HepG2 (cell line): ENCODE measurements around the gene EBF3. TPM values are rescaled to one million over a fixed set of nuclear protein-coding genes. Genes with fewer than 3 reads are reported as not detected.

Source experiments
- ATAC-seq: fragments of 200-7000 bp; cut with Tn5 transposase; 3 replicates; pipeline ENCODE4 v1.9.1; 2020; ENCODE audit warnings: mild to moderate bottlenecking, moderate library complexity
- BruUV-seq: library from RNA; stranded (reverse); fragments of 400-500 nt; replicated peaks from 2 replicates; lab custom pipeline; 2021; lab: Mats Ljungman, UMichigan
- CTCF ChIA-PET: fragments of 300-600 bp; formaldehyde crosslinking; extraction: SDS; loops from one replicate; lab custom pipeline; 2021; ENCODE audit warnings: low total read pairs, inconsistent platforms, low intra/inter-chr PET ratio; lab: Yijun Ruan, JAX
- POLR2A ChIA-PET: fragments of 350-600 bp; sonication (Branson Sonifier 250); formaldehyde crosslinking; loops from one replicate; lab custom pipeline; 2020; ENCODE audit warnings: antibody characterized with exemption, inconsistent platforms; lab: Yijun Ruan, JAX
- DNase-seq: peaks from one replicate; pipeline ENCODE4 v3.0.0-alpha.2; 2015; ENCODE audit warnings: low spot score
- FAIRE-seq: peaks from 3 replicates; lab custom pipeline; 2011; peaks lifted over from hg19 to GRCh38; lab: Jason Lieb, UNC
- H2AFZ ChIP-seq: one replicate; pipeline ENCODE4 v1.6.1; 2011; ENCODE audit warnings: low read length, inconsistent platforms
- H3K27ac ChIP-seq: fragments of 300-600 bp; 3 replicates; pipeline ENCODE4 v1.8.0; 2011; ENCODE audit warnings: mixed run types, mild to moderate bottlenecking, mixed read lengths, low read length, inconsistent platforms; ENCODE audit not compliant: insufficient read depth; ENCODE audit errors: extremely low read length
- H3K27me3 ChIP-seq, 2 experiments: fragments of 200-600 bp in 1 of 2; 2 replicates in 1 of 2; 3 replicates in 1 of 2; pipeline versions ENCODE4 v1.6.0 to v1.8.0; 2011; ENCODE audit warnings: low read length in 2 of 2, mild to moderate bottlenecking in 2 of 2, moderate library complexity in 2 of 2, inconsistent platforms in 1 of 2; ENCODE audit not compliant: insufficient read depth in 2 of 2, control insufficient read depth in 1 of 2
- H3K36me3 ChIP-seq, 2 experiments: fragments of 200-600 bp in 1 of 2; replicated peaks in 1 of 2; 2 replicates in 1 of 2; 3 replicates in 1 of 2; pipeline versions ENCODE4 v1.5.1 to v1.8.0; 2011; ENCODE audit warnings: low read length in 2 of 2, inconsistent platforms in 1 of 2; ENCODE audit not compliant: insufficient read depth in 2 of 2, control insufficient read depth in 1 of 2
- H3K4me1 ChIP-seq: 2 replicates; pipeline ENCODE4 v1.5.1; 2012; ENCODE audit warnings: low read length, inconsistent platforms; ENCODE audit not compliant: insufficient read depth
- H3K4me2 ChIP-seq: 2 replicates; pipeline ENCODE4 v1.6.0; 2011; ENCODE audit warnings: low read depth, low read length, inconsistent platforms
- H3K4me3 ChIP-seq, 3 experiments: fragments of 200-600 bp in 1 of 3; sonication (generic), shearing (Covaris generic) in 1 of 3; replicated peaks in 1 of 3; 2 replicates each; pipeline ENCODE4 v1.5.1; 2011 to 2016; ENCODE audit warnings: low read length in 3 of 3, inconsistent platforms in 2 of 3, low read depth in 2 of 3, mild to moderate bottlenecking in 2 of 3, control low read depth in 1 of 3, mixed read lengths in 1 of 3; ENCODE audit not compliant: insufficient read depth in 1 of 3
- H3K79me2 ChIP-seq: one replicate; pipeline ENCODE4 v1.6.1; 2011; ENCODE audit warnings: low read length, inconsistent platforms; ENCODE audit not compliant: insufficient read depth
- H3K9ac ChIP-seq: 2 replicates; pipeline ENCODE4 v1.6.0; 2011; ENCODE audit warnings: mild to moderate bottlenecking, low read depth, low read length, inconsistent platforms; ENCODE audit not compliant: insufficient read depth
- H3K9me3 ChIP-seq: 2 replicates; pipeline ENCODE4 v1.5.1; 2012; ENCODE audit warnings: mild to moderate bottlenecking, low read length
- H4K20me1 ChIP-seq: 2 replicates; pipeline ENCODE4 v1.6.0; 2011; ENCODE audit warnings: inconsistent platforms, mild to moderate bottlenecking, low read length, moderate library complexity; ENCODE audit not compliant: insufficient read depth
- ASH2L ChIP-seq: fragments of 300-600, 200-600 bp; sonication (generic); IDR thresholded peaks from 2 replicates; pipeline ENCODE4 v1.7.0; 2017; ENCODE audit warnings: low read depth, mild to moderate bottlenecking, moderate library complexity, mixed read lengths, low read length; ENCODE audit not compliant: insufficient read length
- FOSL2 ChIP-seq: sonication (generic); formaldehyde crosslinking; IDR thresholded peaks from 2 replicates; pipeline ENCODE4 v1.4.0; 2020; ENCODE audit warnings: missing genetic modification reagents
- FOXM1 ChIP-seq: sonication (generic); formaldehyde crosslinking; IDR thresholded peaks from 2 replicates; pipeline ENCODE4 v1.5.0; 2020; ENCODE audit warnings: missing genetic modification reagents
- HNF4G ChIP-seq, 2 experiments: sonication (generic) in 1 of 2; formaldehyde crosslinking in 1 of 2; IDR thresholded peaks; 2 replicates each; pipeline versions ENCODE4 v1.4.0 to v1.6.1; 2011 to 2020; ENCODE audit warnings: borderline replicate concordance in 2 of 2, low read depth in 2 of 2, mild to moderate bottlenecking in 2 of 2, low read length in 1 of 2, missing genetic modification reagents in 1 of 2, moderate library complexity in 1 of 2
- KAT2B ChIP-seq: fragments of 150-350 bp; IDR thresholded peaks from 2 replicates; pipeline ENCODE4 v1.6.1; 2014; ENCODE audit warnings: low read depth, low read length, borderline replicate concordance
- NFYC ChIP-seq: IDR thresholded peaks from 2 replicates; pipeline ENCODE4 v1.6.1; 2016; ENCODE audit warnings: missing genetic modification reagents, missing compliant biosample characterization
- NR3C1 ChIP-seq: sonication (generic); formaldehyde crosslinking; IDR thresholded peaks from 2 replicates; pipeline ENCODE4 v1.4.0; 2020; ENCODE audit warnings: missing genetic modification reagents
- PAXIP1 ChIP-seq: sonication (generic); formaldehyde crosslinking; conservative IDR thresholded peaks from 2 replicates; pipeline ENCODE4 v1.4.0; 2020; ENCODE audit warnings: mild to moderate bottlenecking, missing genetic modification reagents, moderate library complexity
- ZBTB21 ChIP-seq: sonication (generic); formaldehyde crosslinking; IDR thresholded peaks from 2 replicates; pipeline ENCODE4 v1.4.0; 2020; ENCODE audit warnings: missing genetic modification reagents
- ZC3H4 ChIP-seq: sonication (generic); formaldehyde crosslinking; IDR thresholded peaks from 2 replicates; pipeline ENCODE4 v1.4.0; 2020; ENCODE audit warnings: missing genetic modification reagents, borderline replicate concordance
- ZFAT ChIP-seq: sonication (generic); formaldehyde crosslinking; conservative IDR thresholded peaks from 2 replicates; pipeline ENCODE4 v1.8.1; 2023; ENCODE audit warnings: missing genetic modification reagents, inconsistent platforms
- ZFP36L1 ChIP-seq: sonication (generic); formaldehyde crosslinking; IDR thresholded peaks from 2 replicates; pipeline ENCODE4 v1.8.0; 2022; ENCODE audit warnings: mild to moderate bottlenecking, missing genetic modification reagents, moderate library complexity
- ZNF264 ChIP-seq: sonication (generic); formaldehyde crosslinking; IDR thresholded peaks from 2 replicates; pipeline ENCODE4 v1.4.0; 2020; ENCODE audit warnings: missing genetic modification reagents
- ZNF276 ChIP-seq: sonication (generic); formaldehyde crosslinking; IDR thresholded peaks from 2 replicates; pipeline ENCODE4 v1.4.0; 2020; ENCODE audit warnings: mild to moderate bottlenecking, low read depth, missing genetic modification reagents
- ZNF441 ChIP-seq: sonication (generic); formaldehyde crosslinking; IDR thresholded peaks from 2 replicates; pipeline ENCODE4 v1.7.0; 2021; ENCODE audit warnings: missing genetic modification reagents, borderline replicate concordance
- ZNF446 ChIP-seq: sonication (generic); formaldehyde crosslinking; IDR thresholded peaks from 2 replicates; pipeline ENCODE4 v1.5.0; 2020; ENCODE audit warnings: mild to moderate bottlenecking, missing genetic modification reagents
- ZNF496 ChIP-seq: sonication (generic); formaldehyde crosslinking; IDR thresholded peaks from 2 replicates; pipeline ENCODE4 v1.8.1; 2023; ENCODE audit warnings: mild to moderate bottlenecking, moderate library complexity, missing genetic modification reagents; ENCODE audit not compliant: insufficient replicate concordance
- WGBS: methylation state at CpG from one replicate; pipeline ENCODE4 v1.1.6; 2017; ENCODE audit warnings: low lambda C conversion rate; 5-methylcytosine and 5-hydroxymethylcytosine counted together
- in situ Hi-C: cut with HindIII; loops from 2 replicates; pipeline ENCODE4 v1.10.0; 2017; ENCODE audit warnings: low pct_unique_long_range_greater_than_20kb; ENCODE audit not compliant: extremely low pct_ligation_motif_present
- intact Hi-C: fragments of 100-400 bp; cut with micrococcal nuclease; formaldehyde crosslinking; loops from one replicate; pipeline ENCODE4 v1.10.0; 2022; ENCODE audit not compliant: unreplicated experiment
- polyA plus RNA-seq, 8 experiments: library from polyadenylated mRNA; depleted of rRNA in 3 of 8; stranded (reverse) in 7 of 8; unstranded in 1 of 8; fragments of >200 nt; fragmentation: Illumina TruSeq in 4 of 8; extraction: Trizol in 4 of 8; gene quantifications; 2 replicates each; pipeline versions ENCODE4 v1.2.1 to v1.2.3, GENCODE V29; 2011 to 2016; ENCODE audit warnings: low read depth in 4 of 8, missing spikeins in 1 of 8, mixed read lengths in 1 of 8; ENCODE audit not compliant: insufficient read depth in 1 of 8
- total RNA-seq, 5 experiments: library from RNA; depleted of rRNA; stranded (reverse); fragments of >200 nt; fragmentation: Illumina TruSeq; extraction: Trizol; gene quantifications; 2 replicates each; pipeline ENCODE4 v1.2.3, GENCODE V29; 2016; ENCODE audit warnings: low read depth in 1 of 5

Gene EBF3
- total and polyA plus RNA-seq, 2 of the 13 experiments (the other 11 are each of a cell fraction or from before 2014, with no cell fraction given) = not detected

- POLR2A ChIA-PET = no interaction called here
- H2AFZ ChIP-seq = no peak overlapping the region
- FAIRE-seq (no peak), DNase-seq (no peak), ATAC-seq (no peak)
- BruUV-seq = no TSS peak
- CTCF ChIA-PET = no interaction called here
- intact Hi-C loops (no loop called here), in situ Hi-C loops (no loop called here)
- H3K9ac ChIP-seq = no peak overlapping the region
- no peak overlapping the region for H3K4me2 ChIP-seq
- no peaks in the 10 kb centered on the region for H3K4me1 ChIP-seq
- peaks cover 4 to 54% of the 10 kb centered on the region in 2 experiments for H3K27me3 ChIP-seq
- H3K27ac ChIP-seq = no peak overlapping the region
- no peaks in the 10 kb centered on the region for H3K79me2 ChIP-seq
- WGBS = 8% methylated on average over 2 of the region's 9 CpGs
- no peaks in the 10 kb centered on the region for H3K9me3 ChIP-seq
- TF ChIP-seq ZNF446 = no peak
- TF ChIP-seq ASH2L = no peak
- no peak for TF ChIP-seq NFYC
- no peak for TF ChIP-seq ZNF264 (CRISPR knock-in tag)
- no peak for TF ChIP-seq FOSL2 (CRISPR knock-in tag)
- no peak for TF ChIP-seq ZNF441 (CRISPR knock-in tag)
- TF ChIP-seq ZNF276 (CRISPR knock-in tag) = no peak
- TF ChIP-seq ZBTB21 (CRISPR knock-in tag) = no peak
- TF ChIP-seq HNF4G (IDR thresholded peaks at IDR 0.05; ENCODE audit: borderline replicate concordance, low read depth, low read length) = no peak
- no peak for TF ChIP-seq HNF4G (CRISPR knock-in tag; IDR thresholded peaks at IDR 0.05; ENCODE audit: borderline replicate concordance, low read depth)
- no peak for TF ChIP-seq FOXM1
- TF ChIP-seq NR3C1 = no peak
- no peak for TF ChIP-seq ZFAT (CRISPR knock-in tag)
- no peak for TF ChIP-seq ZC3H4 (CRISPR knock-in tag)
- no peak for TF ChIP-seq ZNF496 (CRISPR knock-in tag)
- TF ChIP-seq ZFP36L1 = no peak
- TF ChIP-seq KAT2B = no peak
- no peak for TF ChIP-seq PAXIP1 (CRISPR knock-in tag)
- TF ChIP-seq, all 625 proteins: peak for 0
- H3K4me3 ChIP-seq = no peak overlapping the region
- H3K36me3 ChIP-seq = no peaks in the 10 kb centered on the region
- H4K20me1 ChIP-seq = no peaks in the 10 kb centered on the region
Measured at GRCh38 chr10:129918401-129918800, 45.7 kb downstream of the EBF3 start.
